Right lobe of liver (tissue), 4 donors: ENCODE results near the gene PPP1CA.

Source experiments
- CTCF ChIP-seq, 4 donors: fragments of 200-600 bp in 3 of 4; fragments of 450-650 bp in 1 of 4; IDR thresholded peaks; one replicate each; pipeline versions ENCODE4 v1.5.1 to v1.8.0; 2016 to 2022; ENCODE audit warnings: antibody characterized with exemption in 4 of 4, mild to moderate bottlenecking in 2 of 4
- POLR2A ChIP-seq: fragments of 450-650 bp; IDR thresholded peaks from one replicate; pipeline ENCODE4 v1.6.1; 2017; ENCODE audit warnings: antibody characterized with exemption, mild to moderate bottlenecking
- donor health status: DM: no; HTN: no; CAD: no.
- donor health status: DM: no; HTN: no; CAD: no.
- donor health status: DM: no; HTN: yes; CAD: no.

DNA sequence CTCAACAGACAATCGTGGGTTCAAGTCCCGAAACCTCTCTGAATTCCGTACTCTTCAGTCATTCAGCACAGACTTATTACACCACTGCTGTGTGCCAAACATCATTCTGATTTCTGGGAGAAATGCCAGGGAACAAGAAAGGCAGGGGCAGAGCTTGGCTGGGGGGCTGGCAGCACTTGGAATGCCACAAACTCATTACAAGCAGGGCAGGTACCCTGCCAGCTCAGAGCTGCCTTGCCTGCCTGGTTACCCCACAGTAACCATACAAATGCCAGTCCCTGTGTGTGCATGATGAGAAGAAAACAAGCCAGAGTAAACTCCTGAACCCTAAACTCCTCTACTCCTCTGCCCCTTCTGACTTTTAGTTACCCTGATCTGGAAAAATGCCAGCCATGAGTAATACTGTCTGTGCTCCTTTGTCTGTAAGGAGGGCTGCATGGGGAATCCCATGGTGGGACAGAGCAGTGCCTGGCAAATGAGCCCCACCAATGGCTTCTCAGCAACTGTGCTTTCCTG is 16.7 kb downstream of the PPP1CA start:
- TF ChIP-seq CTCF (IDR thresholded peaks at IDR 0.05) (no peak), POLR2A (no peak)
